Activated T-helper 17 cell treated with anti-CD3 and anti-CD28 coated beads, Interleukin-2, amount 50 U/mL, for 72 hours (primary cell): ENCODE results near the gene SHCBP1L. TPM values are rescaled to one million over a fixed set of nuclear protein-coding genes. Genes with fewer than 3 reads are reported as not detected.

Experiments used
- ATAC-seq: fragments of 150-1000 bp; cut with Tn5 transposase; replicated peaks from 2 replicates; pipeline ENCODE4 v1.10.0; 2021; ENCODE audit warnings: mild to moderate bottlenecking, moderate library complexity
- H3K27ac Mint-ChIP-seq: one replicate; pipeline ENCODE4 v1.8.0; 2022; ENCODE audit warnings: mixed read lengths
- H3K27me3 Mint-ChIP-seq: one replicate; pipeline ENCODE4 v1.8.0; 2022; ENCODE audit warnings: mixed read lengths
- H3K36me3 Mint-ChIP-seq: one replicate; pipeline ENCODE4 v1.8.0; 2022; ENCODE audit warnings: low read depth, mild to moderate bottlenecking, mixed read lengths
- H3K4me1 Mint-ChIP-seq: one replicate; pipeline ENCODE4 v1.8.0; 2022; ENCODE audit warnings: mixed read lengths
- H3K4me3 Mint-ChIP-seq: one replicate; pipeline ENCODE4 v1.8.0; 2022; ENCODE audit warnings: mild to moderate bottlenecking, mixed read lengths
- H3K9me3 Mint-ChIP-seq: one replicate; pipeline ENCODE4 v1.8.0; 2022; ENCODE audit warnings: mixed read lengths
- total RNA-seq, 2 donors: library from RNA; stranded (reverse); gene quantifications; one replicate each; pipeline ENCODE4 v1.2.3, GENCODE V29; 2022

Gene SHCBP1L
- total RNA-seq, 2 donors from 2014 or later = not detected

GRCh38 chr1:182855911-182856310 lies 97.1 kb downstream of the SHCBP1L start:
- Mint-ChIP-seq H3K36me3 (peaks cover 100% of the 10 kb centered on the region), H3K9me3 (no peaks in the 10 kb centered on the region), H3K4me3 (no peak overlapping the region), H3K27ac (no peak overlapping the region), H3K4me1 (peaks cover 3% of the 10 kb centered on the region), H3K27me3 (no peaks in the 10 kb centered on the region)
- no peak for ATAC-seq

GRCh38 chr1:182851825-182852224 lies 101.1 kb downstream of the SHCBP1L start:
- no peaks in the 10 kb centered on the region for H3K27me3 Mint-ChIP-seq
- H3K4me1 Mint-ChIP-seq = peaks cover 23% of the 10 kb centered on the region
- ATAC-seq = peak; percentile 70
- H3K27ac Mint-ChIP-seq = peak overlapping the region; percentile 36
- no peak overlapping the region for H3K4me3 Mint-ChIP-seq
- H3K36me3 Mint-ChIP-seq = peaks cover 100% of the 10 kb centered on the region
- no peaks in the 10 kb centered on the region for H3K9me3 Mint-ChIP-seq

- ATAC-seq = no peak
- H3K27me3 Mint-ChIP-seq = no peaks in the 10 kb centered on the region
Observed at GRCh38 chr1:182850319-182850718, 102.6 kb downstream of the SHCBP1L start.

More at GRCh38 chr1:182850319-182850718, 102.6 kb downstream of the SHCBP1L start:
- Mint-ChIP-seq H3K27ac (peak overlapping the region; percentile 52), H3K4me1 (peaks cover 30% of the 10 kb centered on the region), H3K9me3 (no peaks in the 10 kb centered on the region), H3K4me3 (no peak overlapping the region), H3K36me3 (peaks cover 100% of the 10 kb centered on the region)

Other genes starting within 250 kb of the SHCBP1L start
- gene NPL, start 163.4 kb downstream of the SHCBP1L start, total RNA-seq = 1 to 10 TPM in 1 of 2 donors, under 1 TPM in 1; 0.90 to 1.4 TPM
- gene DHX9, start 113.8 kb downstream of the SHCBP1L start, total RNA-seq = 100 to 1,000 TPM; 136 to 273 TPM
- under 1 TPM in 1 of 2 donors, not detected in 1; 0.84 TPM for gene LAMC1, start 70.3 kb upstream of the SHCBP1L start, total RNA-seq
- under 1 TPM; 0.04 to 0.05 TPM for gene LAMC2, start 233.1 kb upstream of the SHCBP1L start, total RNA-seq